8988T (cell line): Measurements from ENCODE around the gene TIMM17A.

Source experiments
- DNase-seq: peaks from one replicate; pipeline ENCODE4 v3.0.0; 2011

TIMM17A gene

DNA sequence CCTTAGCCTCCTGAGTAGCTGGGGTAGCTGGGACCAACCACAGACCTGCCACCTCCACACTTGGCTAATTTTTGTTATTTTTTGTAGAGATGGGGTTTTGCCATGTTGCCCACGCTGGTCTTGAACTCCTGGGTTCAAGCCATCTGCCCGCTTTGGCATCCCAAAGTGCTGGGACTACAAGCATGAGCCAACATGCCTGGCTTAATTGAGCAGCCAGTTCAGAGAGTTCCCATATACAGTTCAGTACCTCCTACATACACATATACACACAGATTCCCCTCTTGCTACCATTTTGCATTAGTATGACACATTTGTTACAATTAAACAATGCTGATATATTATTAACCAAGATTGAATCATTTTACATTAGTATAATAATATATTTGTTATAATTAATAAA is 30.1 kb downstream of the TIMM17A start:
- no peak for DNase-seq

- DNase-seq: no peak
Measured at GRCh38 chr1:201988601-201989000, 33.3 kb downstream of the TIMM17A start.

GRCh38 chr1:201989354-201990128 is 34.2 kb downstream of the TIMM17A start:
- no peak for DNase-seq

DNA sequence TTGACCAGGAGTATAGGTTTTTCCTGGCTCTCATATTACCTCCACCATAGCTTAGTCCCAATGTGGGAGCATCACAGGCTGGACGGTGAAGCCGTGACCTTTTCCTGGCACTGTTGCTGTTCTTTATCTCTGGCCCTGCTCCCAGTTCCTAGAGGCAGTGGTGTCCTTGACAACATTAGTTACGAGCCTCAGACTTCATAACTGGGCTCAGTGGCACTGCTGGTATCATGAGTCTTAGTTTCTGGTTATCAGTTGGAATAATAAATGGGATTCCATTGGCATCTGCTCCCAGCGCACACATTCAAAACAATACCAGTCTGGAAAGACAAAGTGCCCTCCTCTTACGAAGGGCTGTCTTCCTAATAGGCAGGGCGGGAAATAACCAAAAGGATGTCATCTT is 35.1 kb downstream of the TIMM17A start:
- DNase-seq: no peak

DNA sequence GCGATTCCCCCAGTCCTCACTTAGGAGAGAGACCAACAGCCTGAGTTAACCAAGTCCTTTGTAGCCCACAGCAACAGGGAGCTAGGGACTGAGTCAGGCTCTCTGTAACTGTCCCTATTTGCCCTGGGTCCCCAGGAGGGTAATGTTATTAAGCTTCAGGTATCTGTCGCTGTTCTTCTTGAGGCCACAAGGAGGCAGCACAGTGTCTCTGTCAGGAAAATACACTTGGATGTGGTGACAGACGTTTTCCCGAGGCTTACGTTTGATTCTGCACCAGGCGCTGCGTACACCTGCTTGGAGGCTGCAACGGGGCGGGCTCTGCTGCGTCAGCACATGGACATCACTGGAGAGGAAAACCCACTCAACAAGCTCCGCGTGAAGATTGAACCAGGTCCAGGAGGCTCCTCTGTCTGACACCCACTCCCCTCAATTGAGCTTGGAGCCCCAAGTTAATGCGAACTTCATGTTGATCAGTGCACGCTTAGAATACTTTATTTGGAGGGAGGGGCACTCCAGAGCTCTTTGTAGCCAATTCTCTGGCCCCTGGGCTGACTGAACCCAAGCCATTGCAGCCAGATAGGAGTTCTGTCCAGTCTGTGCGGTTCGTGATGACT is 44.4 kb downstream of the TIMM17A start:
- peak; percentile 69 for DNase-seq

GRCh38 chr1:202002507-202002906 is 47.2 kb downstream of the TIMM17A start:
- no peak for DNase-seq

DNA sequence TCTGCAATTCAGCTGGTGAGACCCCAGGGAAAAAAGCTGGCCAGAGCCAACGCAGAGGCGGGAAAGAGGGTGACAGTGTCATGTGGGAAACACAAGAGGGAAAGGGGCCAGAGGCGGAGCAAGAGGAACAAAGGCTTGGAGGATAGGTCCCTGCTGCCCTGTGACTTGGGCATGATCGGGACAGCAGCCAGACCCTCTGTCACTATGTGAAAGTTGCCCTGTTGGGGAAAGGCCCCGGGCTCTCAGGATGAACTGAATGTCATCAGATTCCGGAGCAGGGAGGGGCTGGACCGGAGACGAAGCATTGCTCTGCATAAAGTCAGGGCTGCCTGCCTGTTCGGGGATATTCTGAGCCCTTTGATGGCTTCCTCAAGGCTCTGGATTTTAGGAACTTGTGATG is 49.4 kb downstream of the TIMM17A start:
- DNase-seq: no peak

DNA sequence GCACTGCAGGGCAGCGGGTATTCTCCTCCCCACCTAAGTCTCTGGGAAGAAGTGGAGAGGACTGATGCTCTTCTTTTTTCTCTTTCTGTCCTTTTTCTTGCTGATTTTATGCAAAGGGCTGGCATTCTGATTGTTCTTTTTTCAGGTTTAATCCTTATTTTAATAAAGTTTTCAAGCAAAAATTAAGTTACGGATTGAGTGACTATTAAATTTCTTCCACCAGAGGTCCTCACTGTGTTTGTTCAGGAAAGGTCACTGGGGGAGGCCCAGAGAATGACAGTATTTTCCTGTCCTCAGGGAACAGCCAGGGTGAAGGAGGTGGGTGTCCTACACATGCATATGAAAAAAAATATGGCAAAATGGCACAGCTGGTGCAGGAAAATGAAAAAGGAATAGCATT is 50.7 kb downstream of the TIMM17A start:
- no peak for DNase-seq

- no peak for DNase-seq
Measured at GRCh38 chr1:202007304-202007703, 52.0 kb downstream of the TIMM17A start.

GRCh38 chr1:202007805-202008489 is 52.6 kb downstream of the TIMM17A start:
- no peak for DNase-seq

GRCh38 chr1:202009326-202010179 is 54.2 kb downstream of the TIMM17A start:
- peak; percentile 77 for DNase-seq

DNA sequence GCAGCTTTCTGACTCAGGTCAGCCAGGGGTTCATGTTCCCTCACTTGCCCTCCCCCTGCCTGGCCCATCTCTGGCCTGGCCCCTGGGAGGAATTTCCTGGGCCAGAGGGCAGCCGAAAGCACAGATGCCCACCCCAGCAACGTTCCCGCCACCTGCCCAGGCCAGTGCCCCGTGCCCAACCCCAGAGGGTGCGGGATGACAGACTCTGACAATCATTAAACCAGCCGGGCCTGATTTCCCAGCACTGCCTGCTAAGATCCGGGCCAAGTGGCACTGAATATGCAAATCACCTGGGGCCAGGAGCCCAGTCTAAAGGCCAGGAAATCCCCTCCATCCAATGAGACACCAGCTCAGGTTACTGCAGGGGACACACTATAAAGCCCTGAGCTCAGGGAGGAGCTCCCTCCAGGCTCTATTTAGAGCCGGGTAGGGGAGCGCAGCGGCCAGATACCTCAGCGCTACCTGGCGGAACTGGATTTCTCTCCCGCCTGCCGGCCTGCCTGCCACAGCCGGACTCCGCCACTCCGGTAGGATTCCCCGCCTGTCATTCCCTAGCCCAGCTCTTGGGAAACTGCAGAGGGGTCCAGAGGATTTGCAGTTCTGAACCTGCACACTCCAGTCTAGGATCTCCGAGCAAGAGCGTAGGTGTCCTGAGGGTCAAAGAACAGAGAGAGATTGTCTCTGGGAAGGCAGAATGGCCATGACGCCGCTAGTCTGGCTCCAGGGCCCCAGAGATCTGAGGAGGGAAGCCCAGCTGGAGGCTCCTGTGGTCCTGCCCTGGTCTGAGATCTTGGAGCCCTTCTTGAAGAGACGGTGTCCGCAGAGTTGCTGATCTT is 55.1 kb downstream of the TIMM17A start, which contains the start of gene ELF3:
ELF3 (plus strand) TSS at position 408 of the 836 bp plus-strand sequence. CDS start 550 bp downstream, outside the sequence.
- DNase-seq: no peak

- no peak for DNase-seq
Measured at GRCh38 chr1:202011994-202012393, 56.7 kb downstream of the TIMM17A start.

DNA sequence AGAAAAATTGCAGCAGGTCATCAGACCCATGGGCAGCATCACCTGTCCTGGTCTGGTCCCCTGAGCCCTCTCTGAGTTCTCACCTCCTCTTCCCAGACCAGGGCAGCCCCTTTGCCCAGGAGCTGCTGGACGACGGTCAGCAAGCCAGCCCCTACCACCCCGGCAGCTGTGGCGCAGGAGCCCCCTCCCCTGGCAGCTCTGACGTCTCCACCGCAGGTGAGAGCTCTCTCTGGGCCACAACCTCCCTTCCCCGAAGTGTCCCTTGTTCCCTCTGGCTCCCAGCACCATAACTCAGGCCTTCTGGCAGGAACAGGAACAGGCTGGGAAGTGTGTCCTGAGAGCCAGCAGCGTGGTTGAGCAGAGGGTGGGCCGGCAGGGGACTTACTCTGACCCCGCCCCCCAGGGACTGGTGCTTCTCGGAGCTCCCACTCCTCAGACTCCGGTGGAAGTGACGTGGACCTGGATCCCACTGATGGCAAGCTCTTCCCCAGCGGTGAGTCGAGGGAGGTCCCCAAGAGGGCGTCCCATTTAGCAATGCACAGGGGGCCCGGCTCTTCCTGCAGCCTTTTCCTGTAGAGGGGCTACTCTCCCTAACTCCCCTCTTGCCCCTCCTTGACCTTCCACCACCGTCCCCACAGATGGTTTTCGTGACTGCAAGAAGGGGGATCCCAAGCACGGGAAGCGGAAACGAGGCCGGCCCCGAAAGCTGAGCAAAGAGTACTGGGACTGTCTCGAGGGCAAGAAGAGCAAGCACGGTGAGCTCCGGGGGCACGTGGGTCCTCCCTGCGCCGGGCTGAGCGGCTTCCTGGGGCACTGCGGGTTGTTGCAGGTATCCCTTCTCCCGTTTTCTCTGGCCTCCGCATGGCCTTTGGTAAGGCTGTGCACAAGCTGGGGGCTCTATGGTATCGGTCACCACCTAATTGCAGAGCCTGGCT is 57.5 kb downstream of the TIMM17A start:
- DNase-seq: no peak

- no peak for DNase-seq
Measured at GRCh38 chr1:202013603-202014002, 58.3 kb downstream of the TIMM17A start.

DNA sequence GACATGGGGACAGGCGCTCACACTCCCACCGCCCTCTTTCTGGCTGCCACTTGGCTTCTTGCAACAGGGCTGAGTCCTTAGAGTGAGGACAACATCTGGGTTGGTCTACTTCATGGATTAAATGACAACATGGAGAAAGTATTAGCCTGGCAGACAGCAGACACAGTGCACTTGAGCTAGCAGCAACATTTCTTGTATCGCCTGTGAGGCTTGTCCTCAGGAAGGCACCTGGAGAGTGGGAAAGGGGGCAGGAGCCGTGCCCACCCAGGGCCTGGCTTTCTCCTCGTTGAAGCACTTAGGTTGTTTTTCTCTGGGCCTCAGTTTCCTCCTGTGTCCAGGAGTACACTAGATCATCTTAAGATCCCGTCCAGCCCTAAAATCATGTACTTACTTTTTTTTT is 58.8 kb downstream of the TIMM17A start:
- no peak for DNase-seq

DNA sequence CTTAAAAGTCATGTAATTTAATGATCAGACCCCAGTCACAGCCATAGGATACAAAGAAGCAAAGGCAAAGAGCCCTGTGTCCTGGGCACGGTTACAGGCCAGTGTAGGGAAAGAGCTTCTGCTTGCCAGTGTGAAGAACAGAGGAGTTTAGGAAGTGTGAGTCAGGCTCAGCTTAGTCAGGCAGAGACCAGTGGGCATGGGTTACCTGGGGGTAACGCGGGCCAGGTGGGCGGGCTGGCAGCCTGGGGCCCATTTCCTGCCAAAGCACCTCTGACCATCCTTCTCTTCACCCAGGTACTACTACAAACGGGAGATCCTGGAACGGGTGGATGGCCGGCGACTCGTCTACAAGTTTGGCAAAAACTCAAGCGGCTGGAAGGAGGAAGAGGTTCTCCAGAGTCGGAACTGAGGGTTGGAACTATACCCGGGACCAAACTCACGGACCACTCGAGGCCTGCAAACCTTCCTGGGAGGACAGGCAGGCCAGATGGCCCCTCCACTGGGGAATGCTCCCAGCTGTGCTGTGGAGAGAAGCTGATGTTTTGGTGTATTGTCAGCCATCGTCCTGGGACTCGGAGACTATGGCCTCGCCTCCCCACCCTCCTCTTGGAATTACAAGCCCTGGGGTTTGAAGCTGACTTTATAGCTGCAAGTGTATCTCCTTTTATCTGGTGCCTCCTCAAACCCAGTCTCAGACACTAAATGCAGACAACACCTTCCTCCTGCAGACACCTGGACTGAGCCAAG is 59.8 kb downstream of the TIMM17A start:
- DNase-seq: no peak

- DNase-seq: no peak
Measured at GRCh38 chr1:202015662-202015937, 60.3 kb downstream of the TIMM17A start.

DNA sequence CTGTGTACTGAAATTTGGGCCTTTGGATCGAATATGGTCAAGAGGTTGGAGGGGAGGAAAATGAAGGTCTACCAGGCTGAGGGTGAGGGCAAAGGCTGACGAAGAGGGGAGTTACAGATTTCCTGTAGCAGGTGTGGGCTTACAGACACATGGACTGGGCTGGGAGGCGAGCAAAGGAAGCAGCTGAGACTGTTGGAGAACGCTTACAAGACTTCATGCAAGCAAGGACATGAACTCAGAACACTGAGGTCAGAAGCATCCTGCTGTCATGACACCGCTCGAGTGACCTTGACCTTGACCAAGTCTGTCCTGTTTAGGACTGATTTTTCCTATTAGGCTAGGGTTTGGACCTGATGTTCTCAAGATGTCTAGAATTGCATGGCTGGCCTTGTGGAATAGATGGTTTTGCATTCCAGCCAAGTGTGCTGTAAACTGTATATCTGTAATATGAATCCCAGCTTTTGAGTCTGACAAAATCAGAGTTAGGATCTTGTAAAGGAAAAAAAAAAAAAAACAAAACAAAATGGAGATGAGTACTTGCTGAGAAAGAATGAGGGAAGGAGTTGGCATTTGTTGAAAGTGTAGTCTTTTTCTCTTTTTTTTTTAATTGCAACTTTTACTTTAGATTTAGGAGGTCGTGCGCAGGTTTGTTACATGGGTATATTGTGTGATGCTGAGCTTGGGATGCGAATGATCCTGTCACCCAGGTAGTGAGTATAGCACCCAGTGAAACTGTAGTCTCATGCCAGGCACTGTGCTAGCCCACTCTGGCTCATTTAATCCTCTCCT is 60.9 kb downstream of the TIMM17A start:
- no peak for DNase-seq
